SU-DHL-6 (cell line): ENCODE data around the gene MEF2C.

Experiments used
- CTCF ChIP-seq: fragments of 200-600 bp; sonication (generic); IDR thresholded peaks from one replicate; pipeline ENCODE4 v1.5.1; 2017; ENCODE audit warnings: antibody characterized with exemption, mild to moderate bottlenecking, low read length, moderate library complexity; ENCODE audit not compliant: insufficient read depth, poor library complexity, severe bottlenecking
- EZH2phosphoT487 ChIP-seq: fragments of 200-600 bp; sonication (generic), shearing (Covaris generic); conservative IDR thresholded peaks from 2 replicates; pipeline ENCODE4 v1.6.1; 2018; ENCODE audit warnings: mild to moderate bottlenecking, antibody characterized with exemption, low read length, moderate library complexity, mixed read lengths

GRCh38 chr5:88879724-88880123 is 3.3 kb downstream of the MEF2C start:
- TF ChIP-seq CTCF (no peak), EZH2phosphoT487 (no peak)
